RPMI8226 (cell line): ENCODE results near the gene ACYP2.

Experiments used
- DNase-seq: peaks from one replicate; pipeline ENCODE4 v3.0.0-alpha.2; 2015

Gene ACYP2

DNA sequence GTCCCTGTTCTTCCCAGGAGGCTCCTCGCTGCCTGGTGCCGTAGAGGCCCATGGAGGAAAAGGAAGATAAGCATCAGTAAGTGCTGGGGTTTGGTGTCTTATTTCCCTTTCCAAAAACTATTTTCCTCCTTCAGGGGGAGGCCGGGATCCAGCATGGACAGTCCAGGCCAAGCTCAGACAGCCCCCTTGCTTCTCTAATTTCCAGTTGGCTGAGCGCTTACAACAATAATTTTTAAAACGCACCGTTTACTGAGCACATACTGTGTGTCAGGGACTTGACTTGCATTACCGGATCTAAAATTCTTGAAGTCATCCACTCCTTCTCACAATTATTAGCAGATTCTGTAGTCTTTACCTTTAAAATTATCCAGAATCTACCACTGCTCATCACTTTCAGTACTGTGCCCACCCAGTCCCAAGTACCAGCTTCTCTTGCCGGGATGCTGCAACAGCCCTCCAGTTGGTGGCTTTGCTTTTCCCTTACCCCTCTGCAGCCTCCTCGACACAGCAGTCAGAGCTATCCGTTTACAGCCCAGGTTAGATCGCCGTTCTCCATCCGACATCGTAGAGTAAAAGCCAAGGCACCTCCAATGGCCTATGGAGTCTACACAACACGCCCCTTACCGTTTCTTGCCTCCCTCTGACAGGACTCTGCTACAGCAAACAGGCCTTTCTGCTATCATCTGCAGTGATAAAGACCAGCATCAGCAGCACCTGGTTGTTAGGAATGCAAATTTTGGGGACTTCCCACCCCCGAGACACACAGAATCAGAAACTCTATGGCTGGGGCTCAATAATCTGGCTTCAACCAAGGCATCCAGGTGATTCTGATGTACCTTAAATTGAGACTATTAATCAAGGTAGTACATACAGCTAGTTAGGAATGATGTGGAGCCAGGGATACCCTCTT is 215.8 kb downstream of the ACYP2 start:
- DNase-seq: no peak

DNA sequence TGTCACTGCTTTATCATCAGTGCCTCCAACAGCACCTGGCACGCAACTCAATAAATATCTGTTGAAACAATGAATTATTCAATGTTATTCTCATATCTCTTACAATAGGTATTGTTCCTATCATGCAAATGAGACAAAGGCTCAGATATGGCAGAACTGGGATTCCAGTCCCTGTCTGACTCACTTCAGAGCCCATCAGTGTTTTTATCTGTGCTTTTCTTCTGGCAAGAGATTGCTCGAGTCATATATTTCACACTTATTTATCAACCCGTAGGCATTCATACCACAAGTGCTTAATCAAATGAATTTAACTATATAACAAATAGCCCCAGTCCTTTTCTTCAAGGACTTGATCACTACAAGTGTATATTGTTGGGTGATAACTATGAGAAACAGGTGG is 217.0 kb downstream of the ACYP2 start:
- DNase-seq: no peak

GRCh38 chr2:54336136-54336976 is 220.9 kb downstream of the ACYP2 start:
- DNase-seq: no peak

- no peak for DNase-seq
These were observed 221.5 kb downstream of the ACYP2 start for GRCh38 chr2:54336977-54337255.

DNA sequence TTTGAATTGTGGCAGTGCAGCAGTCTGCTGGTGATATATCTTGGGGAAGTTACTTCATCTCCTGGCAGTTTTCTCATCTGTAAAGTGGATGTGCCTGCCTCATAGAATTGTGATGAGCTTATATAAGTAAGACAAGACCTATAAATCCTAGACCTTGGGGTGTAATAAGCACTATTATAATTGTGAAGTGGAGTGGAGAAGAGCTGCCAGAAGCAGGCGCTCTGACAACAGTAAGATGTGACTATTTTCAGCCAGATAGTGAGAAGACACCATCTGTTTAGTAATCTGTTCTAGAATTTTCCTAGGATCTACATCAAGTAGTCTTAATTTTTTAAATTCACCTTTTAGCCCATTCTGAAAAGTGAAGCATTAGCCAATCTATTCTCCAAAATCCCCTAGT is 226.2 kb downstream of the ACYP2 start:
- DNase-seq: no peak

- DNase-seq: no peak
These were observed 227.2 kb downstream of the ACYP2 start for GRCh38 chr2:54342603-54343002.

GRCh38 chr2:54347622-54348021 is 232.2 kb downstream of the ACYP2 start:
- DNase-seq: no peak

- no peak for DNase-seq
These were observed 233.2 kb downstream of the ACYP2 start for GRCh38 chr2:54348646-54349045.

GRCh38 chr2:54350426-54350825 is 235.0 kb downstream of the ACYP2 start:
- no peak for DNase-seq

GRCh38 chr2:54353216-54353615 is 237.8 kb downstream of the ACYP2 start:
- no peak for DNase-seq
